HG03460 (cell line): ENCODE results near the gene PLCB4.
A peak's percentile ranks its signal among the peaks of the same experiment; 100 is the strongest.

Experiments used
- ATAC-seq: cut with Tn5 transposase; IDR thresholded peaks from one replicate; pipeline ENCODE4 v1.9.1; 2021; ENCODE audit not compliant: unreplicated experiment

Gene PLCB4

DNA sequence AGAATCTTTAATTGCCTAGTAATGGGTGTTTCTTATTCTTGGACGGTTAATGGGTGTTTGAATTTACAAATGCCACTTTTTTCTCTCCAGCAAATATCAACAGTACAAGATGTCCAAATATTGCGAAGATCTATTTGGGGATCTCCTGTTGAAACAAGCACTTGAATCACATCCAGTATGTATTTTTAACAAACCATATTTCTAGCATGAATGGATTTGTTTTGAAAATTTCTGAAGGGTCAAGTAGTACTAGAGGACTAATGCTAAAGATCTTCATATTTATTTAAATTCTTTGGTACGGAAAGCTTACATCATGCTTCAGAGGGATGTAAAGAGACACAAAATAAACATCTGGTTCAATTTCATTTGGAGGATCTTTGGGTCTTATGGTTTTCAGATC lies 321.6 kb downstream of the PLCB4 start:
- ATAC-seq = no peak

DNA sequence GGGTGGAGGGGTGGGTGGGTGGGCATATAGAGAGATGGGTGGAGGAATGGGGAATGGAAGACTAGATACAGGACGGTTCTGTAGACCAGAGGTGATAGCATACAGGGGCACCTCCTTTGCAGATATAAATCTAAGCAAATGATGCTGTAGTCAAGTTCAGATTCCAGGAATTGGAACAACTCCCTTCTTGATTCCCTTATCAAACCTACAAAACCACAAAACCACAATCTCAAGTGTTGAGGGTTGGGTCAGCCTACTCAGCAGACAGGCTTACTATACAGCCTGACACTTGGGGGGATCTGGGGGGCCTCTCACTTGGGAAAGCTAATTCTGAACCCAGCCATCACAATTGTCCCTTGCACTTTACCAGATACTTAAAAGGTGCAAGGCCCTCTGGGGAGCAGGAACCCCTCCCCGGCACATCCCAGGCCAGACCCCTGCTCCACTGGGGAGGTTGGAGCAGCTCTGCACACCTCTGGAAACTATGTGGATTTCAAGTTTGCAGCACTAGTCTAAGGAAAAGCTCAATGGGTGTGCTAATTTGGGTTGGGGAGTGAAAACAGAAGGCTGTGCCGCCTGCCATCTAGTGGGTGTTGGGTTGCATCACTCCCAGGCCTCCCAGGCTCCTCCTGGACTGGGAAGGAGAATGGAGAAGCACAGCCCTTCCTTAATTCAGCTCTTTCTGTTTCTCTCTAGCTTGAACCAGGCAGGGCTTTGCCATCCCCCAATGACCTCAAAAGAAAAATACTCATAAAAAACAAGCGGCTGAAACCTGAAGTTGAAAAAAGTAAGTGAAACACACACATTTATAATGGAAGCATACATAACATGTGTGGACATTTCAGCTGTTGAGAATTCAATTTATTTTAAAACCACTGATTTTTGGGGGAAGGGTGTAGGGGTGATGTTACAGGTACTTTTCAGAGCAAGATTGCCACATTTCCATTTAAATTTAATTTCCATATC lies 324.3 kb downstream of the PLCB4 start:
- peak; percentile 43 for ATAC-seq

DNA sequence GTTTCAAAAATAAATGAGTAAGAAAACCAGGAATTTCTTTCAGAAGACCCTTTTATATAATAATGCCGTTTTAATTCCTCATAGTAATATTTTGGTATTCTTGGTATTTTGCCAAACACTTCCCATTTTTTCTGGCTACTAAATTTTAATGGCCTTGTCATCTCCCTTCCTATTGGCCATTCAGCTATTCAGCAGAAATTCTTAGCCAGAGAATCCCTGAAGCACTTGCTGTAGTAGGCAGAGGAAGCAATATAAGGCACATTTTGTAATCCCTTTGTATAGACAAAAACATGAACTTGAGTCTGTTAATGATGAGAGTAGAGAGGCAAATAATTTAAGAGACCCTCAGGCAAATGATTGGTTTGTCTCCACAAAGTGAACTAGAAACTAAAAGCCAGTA lies 327.1 kb downstream of the PLCB4 start:
- ATAC-seq = no peak

GRCh38 chr20:9397928-9398327 lies 329.0 kb downstream of the PLCB4 start:
- ATAC-seq = peak; percentile 92

DNA sequence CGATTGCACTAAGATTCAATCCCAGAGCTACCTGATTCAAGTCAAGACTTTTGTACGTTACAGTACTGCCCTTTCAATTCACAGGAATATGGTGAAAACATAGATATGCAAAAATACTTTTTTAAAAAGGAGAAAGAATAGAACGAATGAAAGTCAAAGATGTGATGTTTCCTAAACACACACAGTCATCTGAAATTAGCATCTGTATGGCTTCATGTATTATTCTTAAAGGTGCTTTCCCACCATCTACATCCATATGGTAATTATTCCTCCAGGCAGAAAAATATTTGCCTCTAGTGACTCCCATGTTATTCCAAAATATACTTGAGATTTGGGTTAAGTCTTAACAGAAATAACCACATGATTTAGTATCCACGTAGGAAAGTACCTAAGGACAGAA lies 330.0 kb downstream of the PLCB4 start:
- no peak for ATAC-seq

GRCh38 chr20:9399322-9399721 lies 330.4 kb downstream of the PLCB4 start:
- ATAC-seq = no peak

- no peak for ATAC-seq
Measured at GRCh38 chr20:9400171-9401025, 331.5 kb downstream of the PLCB4 start.

DNA sequence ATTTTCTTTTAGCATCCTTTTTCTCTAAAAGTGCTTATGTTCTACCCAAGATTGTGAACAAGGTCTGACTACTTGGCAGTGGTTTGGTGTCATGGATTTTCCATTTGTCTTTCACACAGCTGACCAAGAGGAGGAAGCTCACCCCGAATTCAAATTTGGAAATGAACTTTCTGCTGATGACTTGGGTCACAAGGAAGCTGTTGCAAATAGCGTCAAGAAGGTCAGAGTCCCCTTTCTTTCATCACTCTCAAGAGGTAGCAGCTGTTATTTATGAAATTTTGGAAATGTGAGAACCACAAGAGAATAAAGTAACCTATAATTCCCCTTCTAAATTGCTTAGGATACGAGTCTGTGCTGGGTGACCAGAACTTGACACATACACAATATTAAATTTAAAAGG lies 332.5 kb downstream of the PLCB4 start:
- ATAC-seq = no peak

GRCh38 chr20:9402141-9402540 lies 333.3 kb downstream of the PLCB4 start:
- ATAC-seq = no peak

DNA sequence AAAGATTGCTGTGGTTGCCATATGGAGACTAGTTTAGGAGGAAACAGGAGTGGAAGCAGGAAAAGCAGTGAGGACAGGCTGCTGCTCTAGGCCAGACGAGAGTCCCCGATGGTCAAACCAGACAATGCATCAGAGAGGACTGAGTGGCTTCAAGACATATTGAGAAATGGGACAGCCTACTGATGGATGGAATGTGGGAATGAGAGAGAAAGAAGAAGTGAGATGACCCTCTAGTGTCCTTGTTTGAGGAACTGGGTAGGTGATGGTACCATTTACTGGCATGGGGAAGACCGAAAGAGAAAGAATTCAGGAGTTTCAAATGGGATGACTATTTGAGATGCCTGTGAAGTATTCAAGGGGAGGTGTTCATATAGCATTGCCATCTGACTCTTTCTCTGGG lies 333.7 kb downstream of the PLCB4 start:
- no peak for ATAC-seq

GRCh38 chr20:9403448-9403847 lies 334.6 kb downstream of the PLCB4 start:
- no peak for ATAC-seq

DNA sequence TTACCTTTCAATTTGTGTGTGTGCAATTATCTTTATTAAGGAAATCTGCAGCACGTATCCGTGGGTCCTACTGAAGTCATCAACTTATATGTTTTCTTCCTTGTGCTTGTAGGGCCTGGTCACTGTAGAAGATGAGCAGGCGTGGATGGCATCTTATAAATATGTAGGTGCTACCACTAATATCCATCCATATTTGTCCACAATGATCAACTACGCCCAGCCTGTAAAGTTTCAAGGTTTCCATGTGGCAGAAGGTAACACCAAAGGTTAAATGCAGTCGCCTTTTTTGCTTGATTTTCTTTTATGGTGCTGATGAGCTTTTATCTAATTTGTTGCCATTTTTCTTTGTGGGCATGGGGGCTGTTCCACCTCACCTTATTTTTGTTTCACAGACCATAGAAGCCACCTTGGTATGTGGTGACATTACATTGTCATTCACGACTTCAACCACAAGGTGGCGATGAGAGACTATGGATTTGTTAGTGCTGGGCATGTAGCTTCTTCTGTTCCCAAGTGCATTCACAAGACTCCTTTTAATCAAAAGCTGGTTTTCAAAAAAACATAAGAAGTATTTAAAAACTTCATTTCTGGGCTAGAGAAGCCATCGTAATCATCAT lies 339.0 kb downstream of the PLCB4 start:
- no peak for ATAC-seq

GRCh38 chr20:9408422-9409300 lies 339.8 kb downstream of the PLCB4 start:
- ATAC-seq = no peak

GRCh38 chr20:9409352-9409751 lies 340.5 kb downstream of the PLCB4 start:
- no peak for ATAC-seq

- no peak for ATAC-seq
Measured at GRCh38 chr20:9409981-9410380, 341.1 kb downstream of the PLCB4 start.

GRCh38 chr20:9411833-9412232 lies 342.9 kb downstream of the PLCB4 start:
- ATAC-seq = no peak

GRCh38 chr20:9412309-9412708 lies 343.4 kb downstream of the PLCB4 start:
- peak; percentile 79 for ATAC-seq

- no peak for ATAC-seq
Measured at GRCh38 chr20:9413001-9413400, 344.1 kb downstream of the PLCB4 start.

- ATAC-seq = no peak
Measured at GRCh38 chr20:9415426-9415825, 346.5 kb downstream of the PLCB4 start.

DNA sequence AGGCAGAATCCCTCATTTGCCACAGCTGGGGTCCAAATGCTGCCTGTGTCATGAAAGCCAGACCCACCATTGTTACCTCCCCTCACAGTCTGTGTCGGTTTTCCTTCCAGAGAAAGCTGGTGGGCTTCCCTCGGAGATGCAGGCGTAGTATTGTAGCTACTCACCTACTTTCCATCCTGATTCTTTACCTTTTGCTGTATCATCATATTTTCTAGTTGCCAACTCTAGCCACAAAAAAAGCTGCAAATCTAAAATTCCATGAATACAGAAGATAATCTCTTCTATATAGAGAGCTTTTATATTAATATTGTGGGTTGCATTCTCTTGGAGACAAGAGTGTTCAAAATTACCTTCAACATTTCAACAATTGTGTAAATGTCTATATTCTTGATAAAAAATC lies 347.5 kb downstream of the PLCB4 start:
- ATAC-seq = no peak
